SU-DHL-6 (cell line): Measurements from ENCODE around the gene EPAS1.

Experiments used
- EZH2phosphoT487 ChIP-seq: fragments of 200-600 bp; sonication (generic), shearing (Covaris generic); conservative IDR thresholded peaks from 2 replicates; pipeline ENCODE4 v1.6.1; 2018; ENCODE audit warnings: mild to moderate bottlenecking, antibody characterized with exemption, low read length, moderate library complexity, mixed read lengths
- TF ChIP-seq, protein P1 (sequence below): fragments of 200-600 bp; sonication (generic); IDR thresholded peaks from one replicate; pipeline ENCODE4 v1.5.1; 2017; ENCODE audit warnings: antibody characterized with exemption, mild to moderate bottlenecking, low read length, moderate library complexity; ENCODE audit not compliant: insufficient read depth, poor library complexity, severe bottlenecking

DNA sequence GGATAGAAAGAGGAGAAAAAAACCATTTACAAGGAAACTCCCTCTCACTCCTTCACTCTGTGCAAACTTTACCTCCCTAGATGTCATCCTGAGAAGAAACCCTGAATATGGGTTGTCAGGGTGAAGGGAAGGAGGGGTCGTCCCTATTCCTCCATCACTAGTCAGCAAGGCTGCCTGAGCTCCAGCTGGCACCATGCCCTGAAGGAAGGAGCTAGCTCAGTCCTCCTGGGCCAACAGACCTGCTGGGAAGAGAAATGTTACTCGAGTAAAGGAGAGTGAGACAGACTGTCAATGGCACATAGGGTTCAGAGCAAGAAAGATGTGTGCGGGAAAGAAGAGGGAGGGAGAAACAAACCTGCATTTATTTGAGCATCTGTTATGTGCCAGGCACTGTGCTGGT lies 18.3 kb upstream of the EPAS1 start:
- TF ChIP-seq, protein P1, sequence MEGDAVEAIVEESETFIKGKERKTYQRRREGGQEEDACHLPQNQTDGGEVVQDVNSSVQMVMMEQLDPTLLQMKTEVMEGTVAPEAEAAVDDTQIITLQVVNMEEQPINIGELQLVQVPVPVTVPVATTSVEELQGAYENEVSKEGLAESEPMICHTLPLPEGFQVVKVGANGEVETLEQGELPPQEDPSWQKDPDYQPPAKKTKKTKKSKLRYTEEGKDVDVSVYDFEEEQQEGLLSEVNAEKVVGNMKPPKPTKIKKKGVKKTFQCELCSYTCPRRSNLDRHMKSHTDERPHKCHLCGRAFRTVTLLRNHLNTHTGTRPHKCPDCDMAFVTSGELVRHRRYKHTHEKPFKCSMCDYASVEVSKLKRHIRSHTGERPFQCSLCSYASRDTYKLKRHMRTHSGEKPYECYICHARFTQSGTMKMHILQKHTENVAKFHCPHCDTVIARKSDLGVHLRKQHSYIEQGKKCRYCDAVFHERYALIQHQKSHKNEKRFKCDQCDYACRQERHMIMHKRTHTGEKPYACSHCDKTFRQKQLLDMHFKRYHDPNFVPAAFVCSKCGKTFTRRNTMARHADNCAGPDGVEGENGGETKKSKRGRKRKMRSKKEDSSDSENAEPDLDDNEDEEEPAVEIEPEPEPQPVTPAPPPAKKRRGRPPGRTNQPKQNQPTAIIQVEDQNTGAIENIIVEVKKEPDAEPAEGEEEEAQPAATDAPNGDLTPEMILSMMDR = no peak
- no peak for TF ChIP-seq EZH2phosphoT487
